ENCODE measurements around the gene PTDSS2. TPM values are rescaled to one million over a fixed set of nuclear protein-coding genes. Genes with fewer than 3 reads are reported as not detected.

PTDSS2 gene
- total and polyA plus RNA-seq, 2 of the 13 experiments (the other 11 are each of a cell fraction or from before 2014, with no cell fraction given) = 21.7 to 26.4 TPM

- in situ Hi-C loops (cut with HindIII; ENCODE audit: extremely low pct_ligation_motif_present, low pct_unique_long_range_greater_than_20kb) (no loop called here), intact Hi-C loops (cut with micrococcal nuclease; ENCODE audit: unreplicated experiment) (no loop called here)
- H3K9ac ChIP-seq (ENCODE audit: insufficient read depth, low read depth, low read length) = 0 out of 2 replicates have a peak overlapping the region, but pooled peaks have one; percentile 25
- TF ChIP-seq ZNF549 (CRISPR knock-in tag; IDR thresholded peaks at IDR 0.05) = no peak
- TF ChIP-seq, protein P1, sequence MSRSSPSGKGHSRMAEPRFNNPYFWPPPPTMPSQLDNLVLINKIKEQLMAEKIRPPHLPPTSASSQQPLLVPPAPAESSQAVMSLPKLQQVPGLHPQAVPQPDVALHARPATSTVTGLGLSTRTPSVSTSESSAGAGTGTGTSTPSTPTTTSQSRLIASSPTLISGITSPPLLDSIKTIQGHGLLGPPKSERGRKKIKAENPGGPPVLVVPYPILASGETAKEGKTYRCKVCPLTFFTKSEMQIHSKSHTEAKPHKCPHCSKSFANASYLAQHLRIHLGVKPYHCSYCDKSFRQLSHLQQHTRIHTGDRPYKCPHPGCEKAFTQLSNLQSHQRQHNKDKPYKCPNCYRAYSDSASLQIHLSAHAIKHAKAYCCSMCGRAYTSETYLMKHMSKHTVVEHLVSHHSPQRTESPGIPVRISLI (CRISPR knock-in tag; IDR thresholded peaks at IDR 0.05; ENCODE audit: borderline replicate concordance) = no peak
- TF ChIP-seq GPBP1L1 (CRISPR knock-in tag; IDR thresholded peaks at IDR 0.05) = no peak
- no peak for TF ChIP-seq TRIM24 (CRISPR knock-in tag; IDR thresholded peaks at IDR 0.05)
- TF ChIP-seq ZFP1 (CRISPR knock-in tag; IDR thresholded peaks at IDR 0.05) = no peak
- TF ChIP-seq ZNF24 (IDR thresholded peaks at IDR 0.05) = no peak
- TF ChIP-seq ZNF607 (CRISPR knock-in tag; IDR thresholded peaks at IDR 0.05; ENCODE audit: borderline replicate concordance) = 0 out of 2 replicates have a peak, but pooled peaks have one; percentile 26
- no peak for TF ChIP-seq E2F5 (CRISPR knock-in tag; conservative IDR thresholded peaks at IDR 0.05)
- no peak for TF ChIP-seq SYNCRIP (IDR thresholded peaks at IDR 0.05; ENCODE audit: insufficient read depth, low read depth, low read length)
- no peak for TF ChIP-seq ELF4 (CRISPR knock-in tag; IDR thresholded peaks at IDR 0.05; ENCODE audit: borderline replicate concordance)
- no peak for TF ChIP-seq SNAPC4 (CRISPR knock-in tag; IDR thresholded peaks at IDR 0.05)
These were observed 33.1 kb upstream of the PTDSS2 start for GRCh38 chr11:416757-417621.

More at GRCh38 chr11:416757-417621, 33.1 kb upstream of the PTDSS2 start:
- H3K79me2 ChIP-seq (ENCODE audit: insufficient read depth, low read length) = no peaks in the 10 kb centered on the region
- no peak overlapping the region for H3K27ac ChIP-seq (ENCODE audit: extremely low read length, insufficient read depth, low read length)
- peaks cover 39% of the 10 kb centered on the region for H3K4me1 ChIP-seq (ENCODE audit: insufficient read depth, low read length)
- peak; percentile 28 for ATAC-seq
- peak overlapping the region; percentile 25 to 67 (median 57); a peak in 5 of 6 replicates for H3K4me3 ChIP-seq (replicated peaks in 1 of 3; ENCODE audit: insufficient read depth in 1 of 3, low read depth in 2 of 3, low read length in 3 of 3)
- BruUV-seq (replicated peaks) = no TSS peak
- FAIRE-seq = no peak
- no peak overlapping the region for H2AFZ ChIP-seq (ENCODE audit: low read length)
- ChIA-PET POLR2A (interaction anchor here (1.6 to 2.8 kb wide), 3 partner anchors 25 to 89 kb away, joined by 6 to 14 read pairs (median 7); partner anchors contain the start of genes ANO9 and RNH1), CTCF (ENCODE audit: low intra/inter-chr PET ratio, low total read pairs) (no interaction called here)
- WGBS (ENCODE audit: low lambda C conversion rate) = 32% methylated on average over 12 of the region's 97 CpGs
- no peak for DNase-seq (ENCODE audit: low spot score)
- no peaks in the 10 kb centered on the region for H4K20me1 ChIP-seq (ENCODE audit: insufficient read depth, low read length)
- H3K27me3 ChIP-seq (ENCODE audit: control insufficient read depth in 1 of 2, insufficient read depth in 2 of 2, low read length in 2 of 2) = peaks cover 2 to 10% of the 10 kb centered on the region in 2 experiments; a peak in 1 of 5 replicates
- no peaks in the 10 kb centered on the region for H3K9me3 ChIP-seq (ENCODE audit: low read length)
- no peaks in the 10 kb centered on the region for H3K36me3 ChIP-seq (replicated peaks in 1 of 2; ENCODE audit: control insufficient read depth in 1 of 2, insufficient read depth in 2 of 2, low read length in 2 of 2)
- H3K4me2 ChIP-seq (ENCODE audit: low read depth, low read length) = peak overlapping the region; percentile 67
